Upper lobe of right lung (tissue), 1 donor: Measurements from ENCODE around the gene RABGGTA. TPM values are rescaled to one million over a fixed set of nuclear protein-coding genes. Genes with fewer than 3 reads are reported as not detected.
A peak's percentile ranks its signal among the peaks of the same experiment; 100 is the strongest.
"Not testable (repeated sequence)": the region's sequence is repeated elsewhere in the genome, so short reads cannot be mapped to it uniquely, and the experiment has no call there.

Source experiments
- ATAC-seq: fragments of 200-7000 bp; cut with Tn5 transposase; one replicate; pipeline ENCODE4 v1.9.1; 2020; ENCODE audit warnings: mild to moderate bottlenecking, moderate library complexity
- DNase-seq: peaks from one replicate; pipeline ENCODE4 v3.0.0-alpha.2; 2020
- H3K27ac ChIP-seq: fragments of 200-600 bp; one replicate; pipeline ENCODE4 v1.8.0; 2022
- H3K27me3 ChIP-seq: fragments of 200-600 bp; one replicate; pipeline ENCODE4 v1.8.0; 2022; ENCODE audit warnings: mild to moderate bottlenecking
- H3K36me3 ChIP-seq: fragments of 200-600 bp; one replicate; pipeline ENCODE4 v1.8.0; 2022
- H3K4me1 ChIP-seq: fragments of 200-600 bp; one replicate; pipeline ENCODE4 v1.8.0; 2022
- H3K4me3 ChIP-seq: fragments of 200-600 bp; one replicate; pipeline ENCODE4 v1.8.0; 2022; ENCODE audit warnings: mild to moderate bottlenecking
- H3K9me3 ChIP-seq: fragments of 200-600 bp; one replicate; pipeline ENCODE4 v1.8.0; 2022
- CTCF ChIP-seq: fragments of 200-600 bp; IDR thresholded peaks from one replicate; pipeline ENCODE4 v1.8.0; 2022; ENCODE audit warnings: antibody characterized with exemption
- intact Hi-C: fragments of 100-400 bp; cut with DNase I; formaldehyde crosslinking; loops from one replicate; pipeline ENCODE4 v1.11.0; 2022
- total RNA-seq: library from RNA; stranded (reverse); fragmentation: NEBNext Ultra II Directional; extraction: Animal tissue kit (Norgen Biotek cat#: 25700); gene quantifications from one replicate; pipeline ENCODE4 v1.2.1, GENCODE V29; 2021
- donor health status: DM: no; HTN: yes; CAD: no; lungs with severe emphysema.

Gene RABGGTA
- total RNA-seq, 1 donor from 2014 or later = 50.3 TPM

GRCh38 chr14:24224618-24225071, 46.8 kb downstream of the RABGGTA start:
- no peaks in the 10 kb centered on the region for H3K27me3 ChIP-seq
- intact Hi-C loops = no loop called here
- no peak for TF ChIP-seq CTCF
- no peaks in the 10 kb centered on the region for H3K9me3 ChIP-seq
- DNase-seq = no peak
- H3K27ac ChIP-seq = no peak overlapping the region
- ATAC-seq = no peak
- H3K4me3 ChIP-seq = no peak overlapping the region
- peaks cover 21% of the 10 kb centered on the region for H3K36me3 ChIP-seq
- H3K4me1 ChIP-seq = no peaks in the 10 kb centered on the region

GRCh38 chr14:24222987-24223386, 48.4 kb downstream of the RABGGTA start:
- H3K27me3 ChIP-seq, intact Hi-C loops, H3K27ac ChIP-seq, H3K9me3 ChIP-seq, ATAC-seq, H3K4me3 ChIP-seq, DNase-seq, H3K4me1 ChIP-seq: not testable (repeated sequence)
- peaks cover 21% of the 10 kb centered on the region for H3K36me3 ChIP-seq

GRCh38 chr14:24219521-24219920, 51.9 kb downstream of the RABGGTA start:
- Histone ChIP-seq H3K27me3 (no peaks in the 10 kb centered on the region), H3K4me1 (peaks cover 4% of the 10 kb centered on the region), H3K27ac (no peak overlapping the region), H3K36me3 (peaks cover 11% of the 10 kb centered on the region), H3K9me3 (no peaks in the 10 kb centered on the region), H3K4me3 (no peak overlapping the region)
- ATAC-seq (no peak), DNase-seq (no peak)
- intact Hi-C loops = no loop called here
- TF ChIP-seq CTCF = no peak

- DNase-seq = no peak
- peaks cover 11% of the 10 kb centered on the region for H3K36me3 ChIP-seq
- intact Hi-C loops = no loop called here
- TF ChIP-seq CTCF = no peak
- H3K4me3 ChIP-seq = no peak overlapping the region
- H3K27me3 ChIP-seq = no peaks in the 10 kb centered on the region
- H3K27ac ChIP-seq = no peak overlapping the region
- no peak for ATAC-seq
- H3K4me1 ChIP-seq = peaks cover 4% of the 10 kb centered on the region
- H3K9me3 ChIP-seq = no peaks in the 10 kb centered on the region
Measured at GRCh38 chr14:24219080-24219479, 52.3 kb downstream of the RABGGTA start.

GRCh38 chr14:24216876-24217275, 54.5 kb downstream of the RABGGTA start:
- H3K36me3 ChIP-seq = peaks cover 11% of the 10 kb centered on the region
- H3K27ac ChIP-seq, H3K27me3 ChIP-seq, DNase-seq, H3K4me1 ChIP-seq, ATAC-seq, H3K9me3 ChIP-seq, H3K4me3 ChIP-seq, intact Hi-C loops: not testable (repeated sequence)

GRCh38 chr14:24216345-24216699, 55.1 kb downstream of the RABGGTA start:
- H3K4me3 ChIP-seq = peak overlapping the region; percentile 73
- H3K4me1 ChIP-seq = peaks cover 10% of the 10 kb centered on the region
- H3K9me3 ChIP-seq = no peaks in the 10 kb centered on the region
- H3K27ac ChIP-seq = no peak overlapping the region
- ATAC-seq (no peak), DNase-seq (no peak)
- no peaks in the 10 kb centered on the region for H3K27me3 ChIP-seq
- intact Hi-C loops = no loop called here
- no peak for TF ChIP-seq CTCF
- H3K36me3 ChIP-seq = peaks cover 11% of the 10 kb centered on the region

Other genes with a start within 250 kb of the RABGGTA start
- 0.96 TPM for gene CARMIL3, start 219.6 kb downstream of the RABGGTA start, total RNA-seq
- gene CPNE6, start 200.0 kb downstream of the RABGGTA start, total RNA-seq = not detected
- gene PCK2, start 177.3 kb downstream of the RABGGTA start, total RNA-seq = 39.9 TPM
- gene DCAF11, start 156.8 kb downstream of the RABGGTA start, total RNA-seq = 57.8 TPM
- 2.8 TPM for gene NRL, start 156.6 kb downstream of the RABGGTA start, total RNA-seq
- gene FITM1, start 140.9 kb downstream of the RABGGTA start, total RNA-seq = 1.1 TPM
- gene PSME1, start 135.4 kb downstream of the RABGGTA start, total RNA-seq = 171 TPM
- gene EMC9, start 130.0 kb downstream of the RABGGTA start, total RNA-seq = 10.5 TPM
- 138 TPM for gene PSME2, start 125.0 kb downstream of the RABGGTA start, total RNA-seq
- 52.3 TPM for gene RNF31, start 124.1 kb downstream of the RABGGTA start, total RNA-seq
- 123 TPM for gene IRF9, start 110.3 kb downstream of the RABGGTA start, total RNA-seq
- 18.5 TPM for gene REC8, start 99.5 kb downstream of the RABGGTA start, total RNA-seq
- gene IPO4, start 82.8 kb downstream of the RABGGTA start, total RNA-seq = 25.1 TPM
- gene TM9SF1, start 76.2 kb downstream of the RABGGTA start, total RNA-seq = 52.0 TPM
- not detected for gene TSSK4, start 65.9 kb downstream of the RABGGTA start, total RNA-seq
- gene CHMP4A, start 58.1 kb downstream of the RABGGTA start, total RNA-seq = 48.0 TPM
- 17.8 TPM for gene MDP1, start 55.5 kb downstream of the RABGGTA start, total RNA-seq
- gene NEDD8, start 39.2 kb downstream of the RABGGTA start, total RNA-seq = 142 TPM
- gene GMPR2, start 38.7 kb downstream of the RABGGTA start, total RNA-seq = 73.2 TPM
- 92.3 TPM for gene TINF2, start 29.0 kb downstream of the RABGGTA start, total RNA-seq
- gene TGM1, start 8.4 kb downstream of the RABGGTA start, total RNA-seq = 12.3 TPM
- gene DHRS1, start 28.2 kb upstream of the RABGGTA start, total RNA-seq = 28.0 TPM
- gene NOP9, start 28.3 kb upstream of the RABGGTA start, total RNA-seq = 21.4 TPM
- gene CIDEB, start 36.4 kb upstream of the RABGGTA start, total RNA-seq = 18.8 TPM
- 6.4 TPM for gene LTB4R2, start 38.5 kb upstream of the RABGGTA start, total RNA-seq
- gene LTB4R, start 39.9 kb upstream of the RABGGTA start, total RNA-seq = 9.8 TPM
- gene ADCY4, start 63.5 kb upstream of the RABGGTA start, total RNA-seq = 54.5 TPM
- 23.4 TPM for gene RIPK3, start 68.4 kb upstream of the RABGGTA start, total RNA-seq
- gene NFATC4, start 96.6 kb upstream of the RABGGTA start, total RNA-seq = 42.5 TPM
- 16.6 TPM for gene NYNRIN, start 127.4 kb upstream of the RABGGTA start, total RNA-seq
- gene CBLN3, start 158.1 kb upstream of the RABGGTA start, total RNA-seq = 2.9 TPM
- 56.2 TPM for gene KHNYN, start 158.4 kb upstream of the RABGGTA start, total RNA-seq
- 61.6 TPM for gene SDR39U1, start 171.2 kb upstream of the RABGGTA start, total RNA-seq
- 1.4 TPM for gene CMA1, start 236.7 kb upstream of the RABGGTA start, total RNA-seq